Transverse colon (tissue), 4 donors: ENCODE results near the gene CACNA1C. TPM values are rescaled to one million over a fixed set of nuclear protein-coding genes. Genes with fewer than 3 reads are reported as not detected.

Experiments used
- DNase-seq: peaks from one replicate; pipeline ENCODE4 v3.0.0-alpha.2; 2019
- H3K27ac ChIP-seq, 4 donors: fragments of 200-600 bp; sonication (generic); 2 replicates each; pipeline ENCODE4 v1.5.1; 2016 to 2018; ENCODE audit warnings: inconsistent platforms in 4 of 4
- H3K27me3 ChIP-seq: fragments of 200-600 bp; sonication (generic); 2 replicates; pipeline ENCODE4 v1.5.1; 2017; ENCODE audit warnings: inconsistent platforms
- H3K36me3 ChIP-seq, 4 donors: fragments of 200-600 bp; sonication (generic); 2 replicates each; pipeline ENCODE4 v1.5.1; 2017 to 2019; ENCODE audit warnings: inconsistent platforms in 4 of 4
- H3K4me1 ChIP-seq, 4 donors: fragments of 200-600 bp; sonication (generic); 2 replicates each; pipeline ENCODE4 v1.5.1; 2017 to 2020; ENCODE audit warnings: inconsistent platforms in 4 of 4
- H3K4me3 ChIP-seq, 4 donors: fragments of 200-600 bp; sonication (generic); 1 replicate in 1 of 4; 2 replicates in 3 of 4; pipeline versions ENCODE4 v1.5.1 to v1.6.1; 2017 to 2019; ENCODE audit warnings: inconsistent platforms in 4 of 4
- H3K9me3 ChIP-seq, 2 donors: fragments of 200-600 bp; sonication (generic); 2 replicates each; pipeline ENCODE4 v1.5.1; 2017 to 2019; ENCODE audit warnings: inconsistent platforms in 2 of 2
- EP300 ChIP-seq: sonication (generic); formaldehyde crosslinking; IDR thresholded peaks from one replicate; pipeline ENCODE4 v1.6.1; 2017; ENCODE audit warnings: antibody characterized with exemption, low read depth
- POLR2A ChIP-seq: fragments of 450-650 bp; IDR thresholded peaks from one replicate; pipeline ENCODE4 v1.6.1; 2016; ENCODE audit warnings: antibody characterized with exemption, mild to moderate bottlenecking, moderate library complexity
- POLR2AphosphoS5 ChIP-seq, 3 donors: sonication (generic); formaldehyde crosslinking; IDR thresholded peaks; one replicate each; pipeline ENCODE4 v1.6.1; 2016; ENCODE audit warnings: antibody characterized with exemption in 3 of 3
- WGBS, 2 donors: methylation state at CpG; one replicate each; pipeline ENCODE4 v1.1.5; 2018; ENCODE audit warnings: low coverage in 1 of 2; 5-methylcytosine and 5-hydroxymethylcytosine counted together
- in situ Hi-C, 4 donors: fragments of 200-750 bp; cut with MboI; loops; one replicate each; pipeline versions ENCODE4 v1.15.0 to v1.15.1; 2017; ENCODE audit warnings: low sequenced_read_pairs in 3 of 4, low pct_ligation_motif_present in 1 of 4, low pct_unique_long_range_greater_than_20kb in 1 of 4
- intact Hi-C: fragments of 100-400 bp; cut with DNase I; formaldehyde crosslinking; loops from one replicate; pipeline ENCODE4 v1.15.1; 2023; ENCODE audit warnings: low total_unique reads
- total RNA-seq, 4 donors: library from RNA; depleted of rRNA; stranded (reverse); fragments of >200 nt; gene quantifications; one replicate each; pipeline ENCODE4 v1.1.0, GENCODE V29; 2016
- TF ChIP-seq, protein P1 (sequence below), 5 experiments: fragments of 200-600 bp in 3 of 5; fragments of 450-650 bp in 2 of 5; sonication (generic) in 3 of 5; IDR thresholded peaks; 1 replicate in 2 of 5; 2 replicates in 3 of 5; pipeline ENCODE4 v1.5.1; 2016 to 2017; ENCODE audit warnings: antibody characterized with exemption in 5 of 5, inconsistent platforms in 3 of 5, mild to moderate bottlenecking in 2 of 5, moderate library complexity in 1 of 5

The CACNA1C gene
- total RNA-seq, 4 donors from 2014 or later: 18.8 to 35.2 (median 24.8) TPM

DNA sequence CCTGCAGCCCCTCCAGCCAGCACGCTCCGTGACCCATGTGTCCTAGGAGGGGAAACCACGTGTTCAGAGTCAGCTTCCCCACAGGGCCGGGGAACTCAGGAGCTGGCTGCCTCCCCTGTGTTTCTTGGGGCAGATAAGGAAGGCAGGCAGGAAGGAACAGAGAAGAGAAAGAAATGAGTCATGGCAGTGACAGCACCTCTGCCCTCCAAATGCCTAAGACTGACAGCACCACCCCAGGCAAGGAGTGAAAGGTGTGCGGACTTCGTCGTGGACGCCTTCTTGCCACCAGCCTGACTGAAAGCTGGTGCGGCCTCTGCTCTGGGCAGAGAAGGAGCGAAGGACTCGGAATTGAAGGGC is 575.0 kb downstream of the CACNA1C start:
- Histone ChIP-seq H3K9me3 (no peaks in the 10 kb centered on the region), H3K27me3 (no peaks in the 10 kb centered on the region), H3K36me3 (no peaks in the 10 kb centered on the region), H3K4me1 (peaks cover 0 to 8% (median 1%) of the 10 kb centered on the region in 4 donors), H3K4me3 (no peak overlapping the region), H3K27ac (peak overlapping the region in 3 of 4 donors; percentile 16 to 41 (median 39))
- 74% methylated on average over 11 of the region's 11 CpGs; no CpG with 5 or more reads in 1 of the 2 donors for WGBS, 2 donors
- TF ChIP-seq POLR2AphosphoS5 (IDR thresholded peaks at IDR 0.05) (no peak), POLR2A (no peak), EP300 (no peak)
- TF ChIP-seq, protein P1, sequence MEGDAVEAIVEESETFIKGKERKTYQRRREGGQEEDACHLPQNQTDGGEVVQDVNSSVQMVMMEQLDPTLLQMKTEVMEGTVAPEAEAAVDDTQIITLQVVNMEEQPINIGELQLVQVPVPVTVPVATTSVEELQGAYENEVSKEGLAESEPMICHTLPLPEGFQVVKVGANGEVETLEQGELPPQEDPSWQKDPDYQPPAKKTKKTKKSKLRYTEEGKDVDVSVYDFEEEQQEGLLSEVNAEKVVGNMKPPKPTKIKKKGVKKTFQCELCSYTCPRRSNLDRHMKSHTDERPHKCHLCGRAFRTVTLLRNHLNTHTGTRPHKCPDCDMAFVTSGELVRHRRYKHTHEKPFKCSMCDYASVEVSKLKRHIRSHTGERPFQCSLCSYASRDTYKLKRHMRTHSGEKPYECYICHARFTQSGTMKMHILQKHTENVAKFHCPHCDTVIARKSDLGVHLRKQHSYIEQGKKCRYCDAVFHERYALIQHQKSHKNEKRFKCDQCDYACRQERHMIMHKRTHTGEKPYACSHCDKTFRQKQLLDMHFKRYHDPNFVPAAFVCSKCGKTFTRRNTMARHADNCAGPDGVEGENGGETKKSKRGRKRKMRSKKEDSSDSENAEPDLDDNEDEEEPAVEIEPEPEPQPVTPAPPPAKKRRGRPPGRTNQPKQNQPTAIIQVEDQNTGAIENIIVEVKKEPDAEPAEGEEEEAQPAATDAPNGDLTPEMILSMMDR (IDR thresholded peaks at IDR 0.05): no peak
- DNase-seq: no peak
- intact Hi-C loops (no loop called here), in situ Hi-C loops (no loop called here)

DNA sequence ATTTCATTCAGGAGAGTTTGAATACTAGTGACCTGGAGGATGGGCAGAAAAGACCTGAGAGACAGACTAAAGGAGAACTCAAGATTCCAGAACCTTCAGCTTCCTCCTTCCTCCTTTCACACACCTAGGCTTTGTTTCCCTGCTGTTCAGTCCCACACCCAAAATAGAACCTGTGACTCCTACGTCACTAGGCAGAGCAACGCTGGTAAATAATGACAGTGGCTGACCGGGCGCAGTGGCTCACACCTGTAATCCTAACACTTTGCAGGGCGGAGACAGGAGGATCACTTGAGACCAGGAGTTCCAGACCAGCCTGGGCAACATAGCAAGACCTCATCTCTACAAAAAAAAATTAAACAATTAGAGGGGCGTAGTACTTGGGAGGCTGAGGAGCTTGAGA is 575.6 kb downstream of the CACNA1C start:
- Histone ChIP-seq H3K36me3 (no peaks in the 10 kb centered on the region), H3K4me1 (peaks cover 0 to 8% (median 1%) of the 10 kb centered on the region in 4 donors), H3K4me3 (no peak overlapping the region), H3K27ac (peak overlapping the region in 2 of 4 donors; percentile 39 to 41), H3K27me3 (no peaks in the 10 kb centered on the region), H3K9me3 (no peaks in the 10 kb centered on the region)
- intact Hi-C loops: no loop called here
- 71% methylated on average over 6 of the region's 6 CpGs; no CpG with 5 or more reads in 1 of the 2 donors for WGBS, 2 donors
- DNase-seq: peak; percentile 41
- TF ChIP-seq, protein P1 (IDR thresholded peaks at IDR 0.05): no peak
- TF ChIP-seq EP300: no peak
- TF ChIP-seq POLR2AphosphoS5 (IDR thresholded peaks at IDR 0.05): no peak
- no peak for TF ChIP-seq POLR2A
- in situ Hi-C loops: no loop called here

DNA sequence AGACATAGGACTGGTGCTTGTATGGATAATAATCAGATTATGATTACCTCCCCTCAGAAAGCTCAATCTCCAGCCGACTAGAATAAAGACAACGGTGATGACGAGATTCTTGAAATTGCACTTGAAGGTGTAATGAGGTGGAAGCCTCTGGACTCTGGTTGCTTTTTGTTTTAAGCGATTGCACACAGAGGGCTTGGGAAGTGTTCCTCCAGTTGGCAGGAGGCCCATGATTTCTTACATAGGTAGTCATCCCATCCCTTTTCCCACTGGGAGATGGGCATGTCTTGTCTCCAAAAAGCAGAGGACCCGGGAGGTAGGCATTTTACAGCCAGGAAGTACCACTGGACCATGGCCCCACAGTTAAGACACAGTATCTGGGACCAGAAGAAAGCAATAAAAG is 576.3 kb downstream of the CACNA1C start:
- Histone ChIP-seq H3K9me3 (no peaks in the 10 kb centered on the region), H3K36me3 (no peaks in the 10 kb centered on the region), H3K4me3 (no peak overlapping the region), H3K4me1 (peaks cover 0 to 11% (median 1%) of the 10 kb centered on the region in 4 donors), H3K27ac (no peak overlapping the region), H3K27me3 (no peaks in the 10 kb centered on the region)
- DNase-seq: no peak
- in situ Hi-C loops (no loop called here), intact Hi-C loops (no loop called here)
- TF ChIP-seq POLR2AphosphoS5 (IDR thresholded peaks at IDR 0.05) (no peak), EP300 (no peak), POLR2A (no peak)
- TF ChIP-seq, protein P1 (IDR thresholded peaks at IDR 0.05): no peak
- 81 to 96% methylated on average over 3 to 5 of the region's 5 CpGs for WGBS, 2 donors

DNA sequence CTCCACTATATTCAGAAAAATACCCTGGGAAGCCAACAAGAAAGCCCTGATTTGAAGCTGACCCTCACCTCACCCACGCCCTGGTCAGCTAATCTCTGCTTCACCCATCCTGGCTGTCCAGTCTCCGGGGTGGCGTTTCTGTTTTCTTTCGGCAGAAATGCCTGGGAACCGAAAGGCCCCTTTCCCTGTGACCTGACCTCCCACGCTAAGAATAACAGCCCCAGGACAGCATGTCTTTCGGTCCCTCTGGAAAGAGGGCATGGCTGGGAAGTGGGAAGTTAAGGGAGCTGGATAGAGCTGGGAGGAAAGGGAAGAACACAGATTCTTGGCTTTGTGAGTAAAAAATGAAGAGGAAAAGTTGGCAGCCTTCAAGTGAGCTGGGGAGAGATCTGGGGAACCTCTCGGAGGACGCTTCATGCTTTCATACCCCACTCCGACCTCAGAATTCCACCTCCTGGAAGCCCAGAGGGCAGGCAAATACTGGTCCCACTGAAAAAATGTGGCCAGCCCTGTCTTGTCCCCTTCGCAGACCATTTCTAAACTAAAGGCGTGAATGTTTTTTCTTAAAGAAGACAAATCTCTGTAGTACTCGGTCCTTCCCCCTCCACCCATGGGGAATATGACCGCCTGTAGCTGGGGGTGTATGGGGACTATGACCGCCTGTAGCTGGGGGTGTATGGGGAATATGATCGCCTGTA is 579.0 kb downstream of the CACNA1C start:
- Histone ChIP-seq H3K9me3 (no peaks in the 10 kb centered on the region), H3K27me3 (no peaks in the 10 kb centered on the region), H3K27ac (no peak overlapping the region), H3K4me3 (no peak overlapping the region), H3K36me3 (no peaks in the 10 kb centered on the region), H3K4me1 (peaks cover 0 to 12% (median 1%) of the 10 kb centered on the region in 4 donors)
- intact Hi-C loops (no loop called here), in situ Hi-C loops (no loop called here)
- no peak for DNase-seq
- 84 to 91% methylated on average over 13 to 16 of the region's 16 CpGs for WGBS, 2 donors
- TF ChIP-seq, protein P1 (IDR thresholded peaks at IDR 0.05): no peak
- TF ChIP-seq POLR2A: no peak
